Activated B cell treated with CpG ODN at 0.5 μM for 24 hours (primary cell): Measurements from ENCODE around the gene SLC9A7. TPM values are rescaled to one million over a fixed set of nuclear protein-coding genes. Genes with fewer than 3 reads are reported as not detected.

Experiments used
- ATAC-seq: fragments of 200-7000 bp; cut with Tn5 transposase; one replicate; pipeline ENCODE4 v1.10.0; 2021; ENCODE audit warnings: low read depth, mild to moderate bottlenecking, moderate library complexity
- CTCF ChIA-PET: fragments of 350-600 bp; sonication (Branson Sonifier 250); formaldehyde crosslinking; loops from one replicate; lab custom pipeline; 2021; ENCODE audit warnings: antibody characterized with exemption; lab: Charles Lee
- POLR2A ChIA-PET: fragments of 350-600 bp; sonication (Branson Sonifier 250); formaldehyde crosslinking; loops from one replicate; lab custom pipeline; 2021; ENCODE audit warnings: antibody characterized with exemption; lab: Charles Lee
- DNase-seq: peaks from one replicate; pipeline ENCODE4 v3.0.0; 2022
- H3K27ac Mint-ChIP-seq: one replicate; pipeline ENCODE4 v1.8.0; 2020; ENCODE audit warnings: mixed read lengths
- H3K27me3 Mint-ChIP-seq: one replicate; pipeline ENCODE4 v1.8.0; 2021; ENCODE audit warnings: mixed read lengths
- H3K36me3 Mint-ChIP-seq: one replicate; pipeline ENCODE4 v1.8.0; 2021; ENCODE audit warnings: low read depth, mixed read lengths
- H3K4me1 Mint-ChIP-seq: one replicate; pipeline ENCODE4 v1.8.0; 2021; ENCODE audit warnings: mixed read lengths
- H3K4me3 Mint-ChIP-seq: one replicate; pipeline ENCODE4 v1.8.0; 2020; ENCODE audit warnings: mild to moderate bottlenecking, mixed read lengths
- H3K9me3 Mint-ChIP-seq: one replicate; pipeline ENCODE4 v1.8.0; 2020; ENCODE audit warnings: mixed read lengths
- CTCF ChIP-seq: fragments of 200-600 bp; IDR thresholded peaks from one replicate; pipeline ENCODE4 v1.8.0; 2022; ENCODE audit warnings: antibody characterized with exemption, mild to moderate bottlenecking
- intact Hi-C: fragments of 100-400 bp; cut with micrococcal nuclease; formaldehyde crosslinking; loops from one replicate; pipeline ENCODE4 v1.15.1; 2024
- total RNA-seq: library from RNA; stranded (reverse); gene quantifications from 2 replicates; pipeline ENCODE4 v1.2.3, GENCODE V29; 2022

Gene SLC9A7
- total RNA-seq, 1 donor from 2014 or later: 55.1 TPM

GRCh38 chrX:46678232-46678631 lies 80.7 kb downstream of the SLC9A7 start:
- POLR2A ChIA-PET: no interaction called here
- intact Hi-C loops: no loop called here
- Mint-ChIP-seq H3K4me3 (no peak overlapping the region), H3K27me3 (no peaks in the 10 kb centered on the region), H3K9me3 (no peaks in the 10 kb centered on the region), H3K36me3 (peaks cover 55% of the 10 kb centered on the region), H3K4me1 (peaks cover 29% of the 10 kb centered on the region), H3K27ac (no peak overlapping the region)
- CTCF ChIA-PET: no interaction called here
- ATAC-seq (no peak), DNase-seq (no peak)
- TF ChIP-seq CTCF: no peak

DNA sequence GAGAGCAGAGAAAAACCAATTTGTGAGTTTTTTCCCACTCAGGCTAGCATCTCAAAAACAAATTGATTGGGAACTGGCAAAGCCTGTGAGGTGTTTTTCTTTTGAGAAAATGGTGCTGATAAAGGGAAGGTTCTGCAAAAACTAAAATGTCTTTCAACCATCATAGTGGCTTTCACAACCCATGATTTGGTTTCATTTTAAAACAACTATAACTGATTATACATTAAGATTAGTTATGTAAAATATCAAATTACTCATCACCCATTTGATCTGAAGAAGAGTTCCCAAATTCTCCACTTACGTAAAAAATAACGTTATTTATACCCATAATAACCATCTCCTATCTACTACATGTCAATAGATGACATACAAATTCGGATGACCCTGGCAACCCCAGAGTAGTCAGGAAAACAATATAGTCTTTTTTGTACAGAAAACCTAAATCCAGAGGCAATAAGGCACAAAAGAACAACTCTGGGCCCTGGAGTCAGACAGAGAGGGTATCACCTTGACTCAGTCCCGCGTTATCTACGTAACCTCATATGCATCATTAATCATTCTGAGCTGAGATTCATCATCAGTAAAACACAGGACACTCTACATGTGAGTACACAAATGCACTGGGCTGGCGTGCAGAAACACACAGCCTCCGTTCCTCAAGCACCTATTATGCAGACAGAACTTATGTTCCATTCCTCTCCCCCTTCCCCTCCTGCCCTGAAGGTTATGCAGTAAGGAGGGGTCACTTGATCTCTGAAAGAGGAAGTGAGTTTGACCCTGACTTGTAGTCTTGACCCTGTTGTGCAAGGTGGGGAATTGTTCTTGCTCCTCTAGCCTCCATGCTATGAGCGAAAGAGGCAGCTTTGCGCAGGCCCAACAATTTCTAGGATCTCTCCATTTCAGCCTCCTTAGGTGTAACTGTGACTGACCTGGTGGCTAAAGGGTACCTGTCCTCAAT lies 82.2 kb downstream of the SLC9A7 start:
- ATAC-seq: no peak
- H3K27me3 Mint-ChIP-seq: no peaks in the 10 kb centered on the region

GRCh38 chrX:46673620-46674359 lies 85.1 kb downstream of the SLC9A7 start:
- POLR2A ChIA-PET: no interaction called here
- CTCF ChIA-PET: no interaction called here
- H3K4me1 Mint-ChIP-seq: peaks cover 2% of the 10 kb centered on the region
- no peaks in the 10 kb centered on the region for H3K27me3 Mint-ChIP-seq
- no peak for TF ChIP-seq CTCF
- DNase-seq (no peak), ATAC-seq (no peak)
- H3K27ac Mint-ChIP-seq: no peak overlapping the region
- intact Hi-C loops: no loop called here
- no peaks in the 10 kb centered on the region for H3K9me3 Mint-ChIP-seq
- no peak overlapping the region for H3K4me3 Mint-ChIP-seq
- H3K36me3 Mint-ChIP-seq: peaks cover 60% of the 10 kb centered on the region

More for the DNA sequence above, 82.2 kb downstream of the SLC9A7 start:
- ChIA-PET POLR2A (no interaction called here), CTCF (no interaction called here)
- Mint-ChIP-seq H3K4me1 (peaks cover 15% of the 10 kb centered on the region), H3K4me3 (no peak overlapping the region), H3K36me3 (peaks cover 60% of the 10 kb centered on the region), H3K27ac (no peak overlapping the region), H3K9me3 (no peaks in the 10 kb centered on the region)
- TF ChIP-seq CTCF: no peak
- no peak for DNase-seq
- intact Hi-C loops: no loop called here

DNA sequence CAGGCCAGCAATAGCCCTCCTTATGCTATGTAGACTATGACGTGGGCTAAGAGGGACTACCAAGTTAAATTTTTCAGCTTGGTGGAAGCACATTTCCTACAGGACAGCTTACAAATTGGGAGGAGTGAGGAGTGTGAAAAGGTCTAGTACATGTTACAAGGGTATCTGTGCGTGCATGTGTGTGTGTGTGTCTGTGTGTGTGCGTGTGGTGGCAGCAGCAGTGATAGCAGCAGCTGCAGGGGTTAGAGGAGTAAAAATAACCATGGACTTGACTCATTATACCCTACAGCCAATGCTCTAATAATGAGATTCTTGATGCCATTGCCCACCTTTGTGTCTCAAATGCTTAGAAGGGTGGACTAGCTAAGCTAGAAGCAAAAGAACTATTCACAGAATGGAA lies 88.6 kb downstream of the SLC9A7 start:
- no peak for TF ChIP-seq CTCF
- H3K36me3 Mint-ChIP-seq: peaks cover 56% of the 10 kb centered on the region
- ChIA-PET POLR2A (no interaction called here), CTCF (no interaction called here)
- intact Hi-C loops: no loop called here
- peaks cover 4% of the 10 kb centered on the region for H3K4me1 Mint-ChIP-seq
- ATAC-seq: no peak
- H3K4me3 Mint-ChIP-seq: no peak overlapping the region
- H3K27ac Mint-ChIP-seq: no peak overlapping the region
- H3K9me3 Mint-ChIP-seq: no peaks in the 10 kb centered on the region
- no peaks in the 10 kb centered on the region for H3K27me3 Mint-ChIP-seq
- DNase-seq: no peak

- no peak overlapping the region for H3K4me3 Mint-ChIP-seq
- ChIA-PET POLR2A (no interaction called here), CTCF (no interaction called here)
- H3K36me3 Mint-ChIP-seq: peaks cover 50% of the 10 kb centered on the region
- no peak for TF ChIP-seq CTCF
- no peak for ATAC-seq
- H3K27ac Mint-ChIP-seq: no peak overlapping the region
- H3K4me1 Mint-ChIP-seq: peaks cover 7% of the 10 kb centered on the region
- no peak for DNase-seq
- H3K27me3 Mint-ChIP-seq: no peaks in the 10 kb centered on the region
- peaks cover 2% of the 10 kb centered on the region for H3K9me3 Mint-ChIP-seq
- intact Hi-C loops: no loop called here
These were observed 92.1 kb downstream of the SLC9A7 start for GRCh38 chrX:46666831-46667230.
